Effector CD8-positive, alpha-beta T cell (primary cell): ENCODE results near the gene CSNK1D.

Source experiments
- DNase-seq: peaks from one replicate; lab custom pipeline; 2025; lab: John Stamatoyannopoulos, UW

CSNK1D gene

GRCh38 chr17:82238472-82239201 is 34.9 kb downstream of the CSNK1D start:
- DNase-seq = peak; percentile 53

- DNase-seq = no peak
Measured at GRCh38 chr17:82237746-82238471, 35.6 kb downstream of the CSNK1D start.

GRCh38 chr17:82237083-82237745 is 36.3 kb downstream of the CSNK1D start:
- DNase-seq = peak; percentile 16

- peak; percentile 50 for DNase-seq
Measured at GRCh38 chr17:82236142-82236971, 37.1 kb downstream of the CSNK1D start.

GRCh38 chr17:82235775-82236141 is 37.7 kb downstream of the CSNK1D start:
- no peak for DNase-seq

GRCh38 chr17:82235056-82235774 is 38.3 kb downstream of the CSNK1D start:
- DNase-seq = no peak

- no peak for DNase-seq
Measured at GRCh38 chr17:82234211-82235055, 39.1 kb downstream of the CSNK1D start.

- no peak for DNase-seq
Measured at GRCh38 chr17:82232876-82233785, 40.4 kb downstream of the CSNK1D start.

- DNase-seq = no peak
Measured at GRCh38 chr17:82232322-82232820, 41.1 kb downstream of the CSNK1D start.

- DNase-seq = peak; percentile 15
Measured at GRCh38 chr17:82231562-82232321, 41.8 kb downstream of the CSNK1D start.

- DNase-seq = no peak
Measured at GRCh38 chr17:82231312-82231561, 42.3 kb downstream of the CSNK1D start.

GRCh38 chr17:82230609-82231311 is 42.7 kb downstream of the CSNK1D start:
- DNase-seq = peak; percentile 45

GRCh38 chr17:82229698-82230608 is 43.5 kb downstream of the CSNK1D start:
- no peak for DNase-seq

- DNase-seq = peak; percentile 41
Measured at GRCh38 chr17:82228842-82229697, 44.4 kb downstream of the CSNK1D start, which contains the start of gene SLC16A3. SLC16A3 (plus strand) TSS chr17:82229042; CDS start chr17:82236009, 6,967 bp downstream.

GRCh38 chr17:82228278-82228841 is 45.1 kb downstream of the CSNK1D start:
- no peak for DNase-seq
